Activated T-helper 1 cell treated with Interleukin-2 at 50 U/mL for 16 hours (primary cell): ENCODE measurements around the gene ADCY2.

Source experiments
- DNase-seq: peaks from one replicate; pipeline ENCODE4 v3.0.0-alpha.2; 2020; ENCODE audit warnings: low read depth

Gene ADCY2

DNA sequence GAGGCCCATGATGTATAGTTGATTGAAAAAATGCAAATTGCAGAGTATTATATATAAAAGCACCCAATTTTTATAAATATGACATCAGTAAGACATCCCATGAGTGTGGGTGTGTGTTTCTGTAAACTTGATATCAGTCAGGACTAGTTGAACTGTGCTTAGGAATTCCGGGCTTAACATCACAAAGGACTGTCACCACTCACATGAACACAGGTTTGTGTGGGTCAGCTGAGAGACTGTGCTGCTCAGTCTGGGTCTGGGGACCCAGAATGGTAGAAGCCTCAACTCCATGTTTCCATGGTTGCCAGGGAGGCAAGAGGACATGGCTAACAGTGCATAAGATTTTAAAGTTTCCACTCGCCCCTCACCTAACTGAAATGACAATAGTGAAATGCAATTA lies 120.3 kb downstream of the ADCY2 start:
- DNase-seq = no peak

DNA sequence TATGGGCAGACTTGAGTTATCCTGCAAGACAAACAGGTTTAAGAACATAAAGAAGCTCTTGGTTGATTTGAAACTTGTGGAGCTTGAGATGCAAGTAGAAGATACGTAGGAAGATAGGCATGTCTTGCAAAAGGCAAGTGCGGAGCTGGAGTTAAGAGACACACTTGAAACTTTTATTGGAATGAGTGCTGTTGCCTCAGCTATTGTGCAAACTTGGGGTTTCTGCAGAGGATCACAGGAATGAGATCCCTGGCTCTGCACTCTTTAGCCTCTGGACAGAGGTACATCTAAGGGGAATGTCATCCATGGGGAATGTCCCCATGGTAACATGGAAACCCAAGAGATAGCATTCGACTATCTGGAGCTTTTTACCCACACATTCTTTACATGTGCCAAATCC lies 121.1 kb downstream of the ADCY2 start:
- no peak for DNase-seq

DNA sequence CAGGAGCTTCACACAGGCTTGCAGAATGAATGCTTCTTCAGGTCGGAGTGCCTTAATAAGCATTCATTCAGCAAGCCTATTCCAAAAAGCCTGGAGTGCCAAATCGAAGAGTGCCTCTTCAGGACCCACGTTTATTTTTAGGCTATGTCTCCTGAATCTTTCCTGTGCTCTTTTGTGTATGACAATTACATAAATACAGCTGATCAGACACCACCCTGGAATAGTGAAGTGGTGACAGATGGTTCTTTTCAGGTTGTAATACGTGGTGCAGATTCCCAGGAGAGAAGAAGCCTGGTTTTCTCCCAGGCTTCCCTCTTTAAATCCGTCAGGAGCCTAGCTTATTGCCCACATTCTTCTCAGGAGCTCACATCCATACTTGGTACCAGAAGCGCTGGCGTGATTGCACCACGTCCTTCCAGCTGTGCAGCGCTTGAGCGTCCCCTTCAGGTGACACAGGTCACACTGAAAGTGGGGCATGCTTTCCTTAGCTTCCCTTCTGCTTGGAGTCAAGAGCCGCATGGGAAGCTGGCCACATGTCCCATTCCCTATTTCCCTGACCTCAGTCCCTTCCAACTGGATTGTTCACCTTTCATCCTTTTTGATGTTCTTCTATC lies 123.1 kb downstream of the ADCY2 start:
- no peak for DNase-seq

DNA sequence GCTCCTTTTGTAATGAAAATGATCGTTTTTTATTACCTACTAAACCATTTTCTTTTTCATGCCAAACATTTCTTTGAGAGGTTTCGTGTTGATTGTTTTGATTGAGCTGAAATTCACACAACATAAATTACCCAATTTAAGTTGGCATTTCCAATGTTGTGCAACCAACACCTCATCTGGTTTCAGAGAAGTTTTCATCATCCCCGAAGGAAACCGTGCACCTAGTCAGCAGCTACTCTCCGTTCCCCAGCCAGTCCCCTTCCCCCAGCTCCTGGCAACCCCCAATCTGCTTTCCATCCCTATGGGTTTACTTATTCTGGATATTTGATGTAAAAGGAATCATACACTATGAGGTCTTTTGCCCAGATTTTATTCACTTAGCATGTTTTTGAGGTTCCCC lies 123.6 kb downstream of the ADCY2 start:
- DNase-seq = no peak

DNA sequence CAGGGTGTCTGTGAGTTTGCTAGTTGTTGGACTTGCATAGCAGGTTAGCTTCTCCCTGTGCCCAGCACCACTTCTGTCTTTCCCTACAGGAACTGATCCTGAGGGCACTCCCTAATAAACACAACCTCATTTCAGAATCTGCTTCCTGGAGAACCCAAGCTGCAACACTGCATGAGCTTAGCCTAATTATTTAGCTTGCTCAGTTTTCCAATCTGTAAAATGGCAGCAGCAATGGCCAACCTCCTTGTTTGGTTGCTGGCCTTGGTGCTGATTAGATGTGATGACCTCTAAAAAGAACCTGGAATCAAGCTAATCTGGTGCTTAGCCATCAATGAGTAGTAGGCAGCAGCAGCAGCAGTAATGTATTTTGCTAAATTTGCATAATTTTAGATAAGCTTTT lies 133.9 kb downstream of the ADCY2 start:
- no peak for DNase-seq

DNA sequence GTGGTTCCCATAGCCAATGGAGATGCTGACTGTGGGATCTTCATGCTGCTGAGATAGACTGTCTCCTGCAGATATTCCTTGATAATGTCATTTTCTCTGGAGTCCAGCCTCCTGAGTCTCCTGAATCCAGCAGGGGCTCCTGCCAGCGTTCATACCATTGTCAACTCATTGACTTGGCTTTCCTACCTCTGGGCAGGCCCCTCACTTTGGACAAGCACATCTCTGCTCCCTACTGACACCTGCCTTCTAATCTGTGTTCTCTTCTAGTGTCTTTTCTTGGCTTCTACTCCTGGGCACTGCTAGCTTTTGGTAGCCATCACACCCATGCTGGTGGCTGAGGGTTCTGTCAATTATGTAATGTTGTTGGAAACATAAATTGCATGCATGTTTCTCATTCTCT lies 138.0 kb downstream of the ADCY2 start:
- DNase-seq = no peak

DNA sequence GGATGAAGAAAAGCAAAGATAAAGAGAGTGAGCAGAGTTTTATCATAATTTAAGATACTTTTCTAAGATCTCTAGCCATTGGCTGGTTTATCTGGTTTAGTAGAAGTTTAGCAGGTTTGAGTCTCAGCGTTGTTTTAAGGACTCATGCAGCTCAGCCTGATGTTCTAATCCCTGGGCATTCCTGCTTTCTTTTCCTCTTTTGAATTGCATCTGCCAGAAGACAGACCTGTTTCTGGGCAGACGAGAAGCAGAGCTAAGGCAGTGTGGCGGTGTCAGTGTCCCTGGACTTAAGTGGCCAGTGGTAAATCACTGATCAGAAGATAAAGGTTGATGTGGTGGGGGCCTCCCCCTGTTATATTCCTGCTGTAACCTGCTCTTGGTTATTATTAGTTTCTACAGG lies 138.6 kb downstream of the ADCY2 start:
- DNase-seq = no peak

DNA sequence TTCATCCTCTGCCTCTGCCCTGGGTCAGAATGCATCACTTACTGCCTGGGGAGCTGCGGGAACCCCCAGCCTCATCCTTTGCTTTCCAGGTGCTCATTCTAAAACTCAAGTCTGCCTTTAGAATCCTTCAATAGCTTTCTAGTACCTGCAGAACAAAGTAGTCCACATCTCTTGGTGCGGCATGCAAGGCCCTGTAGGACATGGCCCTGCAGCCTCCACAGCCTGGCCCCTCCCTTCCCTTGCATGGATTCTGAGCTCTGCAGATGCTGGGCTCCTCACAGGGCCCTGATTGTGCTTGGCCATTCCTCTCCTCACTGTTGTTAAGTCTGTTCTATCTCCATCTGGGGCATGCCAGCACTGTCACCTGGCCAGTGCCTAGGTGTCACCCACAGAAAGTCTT lies 141.6 kb downstream of the ADCY2 start:
- no peak for DNase-seq

DNA sequence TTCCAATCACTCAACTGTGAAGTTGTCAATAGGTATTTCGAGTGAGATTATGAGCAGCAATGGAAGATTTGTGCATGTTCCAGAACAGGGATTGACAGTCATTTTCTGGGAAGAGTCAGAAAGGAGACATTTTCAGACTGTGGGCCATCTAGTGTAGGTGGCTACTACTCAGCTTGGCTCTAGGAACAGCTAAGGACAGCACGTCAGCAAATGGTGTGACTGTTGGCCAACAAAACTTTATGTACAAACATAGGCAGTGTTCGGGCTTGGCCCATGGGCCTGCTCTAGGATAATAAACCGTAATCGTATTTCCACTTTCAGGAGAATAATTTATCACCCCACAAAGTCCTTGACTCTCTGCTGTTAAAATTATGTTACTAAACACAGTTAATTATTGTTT lies 143.6 kb downstream of the ADCY2 start:
- no peak for DNase-seq

DNA sequence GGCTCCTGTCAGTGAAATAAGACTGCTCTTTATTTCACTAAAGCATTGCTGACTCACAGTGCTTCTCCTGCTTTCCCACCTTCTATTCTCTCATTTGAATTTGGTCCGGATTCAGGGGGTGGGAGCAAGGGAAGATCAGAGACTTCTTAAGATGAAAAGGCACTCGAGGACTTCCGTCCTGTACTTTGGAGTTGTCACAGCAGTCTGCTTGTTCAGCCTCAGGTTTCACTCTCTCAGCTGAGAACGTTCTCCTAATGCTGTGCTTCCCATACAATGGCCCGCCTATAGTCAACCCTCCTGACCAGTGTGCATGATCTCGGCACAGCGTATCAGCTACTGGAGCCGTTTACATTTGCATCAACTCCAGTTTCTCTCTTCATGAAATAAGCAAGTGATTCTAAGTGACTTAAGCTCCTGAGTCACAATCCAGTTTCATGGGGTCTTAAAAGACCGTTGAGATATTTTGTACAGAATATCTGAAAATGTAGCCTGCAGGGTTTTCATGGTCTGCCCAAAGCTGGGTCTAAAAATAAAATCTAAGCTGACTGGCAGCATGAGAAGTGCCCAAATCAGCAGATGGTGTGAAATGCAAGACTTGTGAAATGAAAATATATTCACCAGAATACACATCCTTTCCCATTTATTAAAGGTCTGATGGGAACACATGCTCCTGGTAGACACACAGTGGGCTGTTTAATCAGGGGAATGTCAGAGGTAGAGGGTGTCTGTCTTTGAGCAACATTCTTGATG lies 145.0 kb downstream of the ADCY2 start:
- no peak for DNase-seq

DNA sequence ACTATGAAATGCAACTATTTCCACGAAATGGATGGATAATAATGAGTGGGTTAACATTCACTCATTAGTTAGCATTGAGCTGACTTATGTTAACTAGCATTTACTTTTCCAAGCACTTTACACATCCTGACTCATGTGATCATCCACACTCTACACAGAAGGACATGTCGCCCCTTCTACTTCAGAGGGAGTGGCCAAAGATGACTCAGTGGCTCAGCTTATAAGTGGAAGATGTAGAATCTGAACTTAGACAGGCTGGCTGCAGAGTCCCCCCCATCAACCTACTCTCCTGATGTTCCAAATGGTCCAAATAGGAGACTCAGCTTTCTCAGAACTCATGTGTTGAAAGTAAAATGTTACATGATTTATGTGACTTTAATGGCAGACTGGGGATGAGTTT lies 146.0 kb downstream of the ADCY2 start:
- no peak for DNase-seq

DNA sequence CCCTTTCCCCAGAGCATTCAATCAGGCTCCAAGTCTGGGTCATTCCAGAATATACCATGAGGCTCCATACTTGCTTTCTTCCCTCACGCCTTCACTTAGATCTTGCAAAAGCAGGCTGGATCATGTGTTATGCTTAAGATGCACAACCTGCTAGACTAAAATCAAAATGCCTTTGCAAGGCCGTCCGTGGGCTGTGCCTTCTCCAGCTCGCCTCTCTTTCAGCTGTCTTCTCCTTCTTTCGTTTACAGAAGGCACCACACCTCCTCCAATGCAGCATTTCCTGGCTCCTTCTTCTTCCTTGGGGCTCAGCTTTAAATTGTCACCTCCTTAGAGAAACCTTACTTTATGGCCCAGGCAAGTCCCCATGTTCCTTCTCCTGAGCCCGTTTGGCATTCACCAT lies 150.6 kb downstream of the ADCY2 start:
- no peak for DNase-seq

DNA sequence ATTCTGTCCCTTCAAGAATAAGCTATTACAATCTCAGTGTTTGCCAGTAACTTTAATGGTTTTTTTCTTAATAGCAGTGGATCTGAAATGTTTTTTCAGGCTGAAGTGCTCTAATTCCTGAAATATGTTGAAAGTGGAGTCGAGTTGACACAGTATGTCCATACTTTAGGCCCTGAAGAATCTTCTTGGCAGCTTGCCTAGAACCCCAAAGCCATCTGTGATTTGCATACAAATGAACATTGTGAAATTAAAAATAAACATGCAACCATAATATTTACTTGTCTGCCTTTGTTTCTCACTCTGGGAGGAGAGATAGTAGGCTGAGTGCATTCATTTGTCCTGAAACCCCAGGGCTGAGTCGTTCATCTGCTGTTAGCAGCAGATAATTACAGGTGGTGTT lies 152.7 kb downstream of the ADCY2 start:
- DNase-seq = no peak

DNA sequence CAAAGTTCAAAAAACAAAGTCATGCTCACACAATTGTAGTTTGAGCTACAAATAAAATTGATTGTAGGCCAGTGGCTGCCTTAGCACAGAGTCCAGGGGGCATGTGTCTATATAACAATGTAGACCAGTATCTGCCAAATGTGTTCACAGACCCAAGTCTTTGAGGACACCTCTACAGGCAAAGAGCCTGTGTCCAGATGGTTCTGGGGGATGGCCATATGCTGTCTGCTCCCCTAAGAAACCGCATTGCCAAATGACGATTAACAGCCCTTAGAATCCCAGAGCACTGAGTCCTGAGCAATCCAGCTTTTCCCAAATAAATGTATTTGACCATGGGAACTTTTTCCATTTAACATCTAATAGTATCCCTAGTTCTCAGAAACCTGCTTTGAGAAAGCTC lies 169.6 kb downstream of the ADCY2 start:
- no peak for DNase-seq

DNA sequence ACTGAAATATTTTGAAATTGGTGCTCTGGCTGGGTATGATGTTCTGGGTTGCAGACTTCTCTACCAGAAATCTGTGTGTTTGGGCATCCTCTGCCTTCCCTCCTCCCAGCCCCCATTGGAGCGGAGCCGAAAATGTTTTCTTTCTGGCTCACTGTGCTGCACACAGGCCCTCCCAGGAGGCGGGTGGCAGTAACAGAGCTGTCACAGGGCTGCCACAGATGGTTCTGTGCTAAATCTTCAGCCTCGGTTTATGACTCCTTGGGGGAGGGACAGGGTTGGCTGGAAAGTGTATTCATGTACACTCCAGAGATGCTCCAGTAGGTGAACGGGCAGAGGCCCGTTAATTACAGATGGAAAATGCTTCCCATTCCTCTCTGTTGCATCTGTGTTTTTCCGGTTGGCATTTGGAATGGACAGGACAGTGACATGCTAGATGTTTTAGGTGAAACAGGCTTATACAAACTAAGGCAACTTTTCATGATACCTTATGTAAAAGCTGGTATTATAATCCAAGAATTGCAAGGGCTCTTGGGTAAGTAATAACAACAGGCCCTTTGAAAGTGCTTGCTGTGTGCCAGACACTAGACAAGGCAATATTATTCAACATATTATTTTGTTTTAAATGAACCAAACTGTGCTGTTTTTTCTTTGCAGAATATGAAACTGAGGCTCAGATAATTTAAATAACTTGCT lies 180.2 kb downstream of the ADCY2 start:
- DNase-seq = no peak

DNA sequence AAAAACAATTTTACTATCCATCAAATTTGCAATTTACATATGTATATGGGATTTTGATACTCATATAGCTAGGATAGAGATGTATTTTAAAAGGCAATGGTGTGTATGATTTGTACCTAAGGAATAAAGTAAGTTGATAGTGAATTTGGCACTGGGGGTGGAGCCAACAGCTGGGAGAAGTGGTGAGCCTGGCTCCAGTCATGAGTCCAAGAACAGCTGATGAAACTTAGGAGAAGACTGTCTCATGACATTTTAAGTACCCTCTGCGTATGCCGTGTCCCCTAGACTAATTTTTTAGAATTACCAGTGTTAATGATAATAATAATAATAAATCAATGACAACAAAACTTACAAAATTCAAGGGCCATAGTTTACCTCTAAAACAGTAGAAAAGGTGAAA lies 181.4 kb downstream of the ADCY2 start:
- no peak for DNase-seq

DNA sequence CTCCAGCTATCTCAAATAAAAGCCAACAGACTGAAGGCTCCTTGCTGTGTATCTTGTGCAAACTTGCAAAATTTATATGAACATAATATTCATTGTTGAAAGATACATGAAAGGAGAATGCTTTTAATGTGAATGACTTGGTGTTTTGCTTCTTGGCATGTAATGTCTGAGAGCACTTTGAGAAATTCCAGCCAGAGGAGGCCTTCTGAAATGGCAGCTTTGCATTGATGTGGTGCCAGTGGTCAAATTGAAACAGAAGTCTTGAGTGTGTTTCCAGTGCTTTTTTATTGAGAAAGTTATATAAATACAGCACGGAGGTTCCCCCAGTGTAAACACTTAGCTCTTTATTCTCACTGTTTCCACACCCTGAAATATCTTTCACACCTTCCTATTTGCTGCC lies 182.1 kb downstream of the ADCY2 start:
- no peak for DNase-seq

DNA sequence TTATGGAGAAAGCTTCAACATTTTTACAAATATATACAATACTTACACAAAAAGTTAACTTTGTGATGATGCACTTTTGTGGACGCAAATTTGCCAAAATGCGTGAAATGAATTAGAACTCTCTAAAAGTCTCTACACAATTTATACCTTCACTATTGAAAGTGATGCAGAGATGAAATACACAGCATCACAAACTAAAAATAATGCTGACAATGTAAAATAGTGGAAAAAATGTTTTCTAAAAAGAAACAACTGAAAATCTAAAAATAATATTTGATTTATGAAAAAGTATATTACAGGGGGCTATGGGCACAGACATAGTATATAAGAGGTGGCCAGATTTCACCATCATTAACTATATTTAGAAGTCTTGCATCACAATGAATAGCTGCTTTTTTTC lies 188.8 kb downstream of the ADCY2 start:
- DNase-seq = no peak

DNA sequence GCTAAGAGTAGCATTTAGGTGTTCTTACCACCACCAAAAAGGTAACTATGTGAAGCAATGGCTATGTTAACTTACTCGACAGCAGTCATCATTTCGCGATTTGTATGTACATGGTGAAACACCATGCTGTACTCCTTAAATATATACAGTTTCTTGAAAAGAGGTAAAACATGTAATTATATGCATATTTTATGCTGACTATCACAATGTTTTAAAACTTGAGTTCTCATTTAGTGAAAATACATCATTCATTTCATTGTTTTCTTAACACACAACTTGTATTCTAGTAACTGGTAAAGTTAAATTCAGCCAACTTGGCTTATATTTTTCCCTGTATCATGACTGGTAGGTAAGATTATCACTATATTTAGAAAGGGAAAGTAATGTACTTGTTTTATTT lies 189.9 kb downstream of the ADCY2 start:
- no peak for DNase-seq

DNA sequence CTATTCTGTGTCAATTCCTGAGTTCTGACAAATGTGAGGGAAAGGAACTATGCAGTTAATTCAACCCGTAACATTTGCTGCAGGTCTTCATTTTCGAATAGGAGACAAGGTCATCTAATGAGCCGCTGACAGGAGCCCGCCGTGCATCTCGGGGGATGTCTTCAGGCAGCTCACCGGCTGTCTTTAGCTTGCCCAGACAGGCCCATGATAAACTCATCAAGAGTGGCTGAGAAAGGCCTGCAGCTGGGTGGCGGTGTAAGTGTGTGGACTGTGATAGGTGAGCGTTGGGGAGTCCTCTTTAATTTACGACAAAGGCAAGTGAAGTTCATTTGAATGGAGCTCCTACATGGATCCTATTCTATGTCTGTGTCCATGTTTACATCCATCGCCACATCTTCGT lies 190.5 kb downstream of the ADCY2 start:
- DNase-seq = no peak

DNA sequence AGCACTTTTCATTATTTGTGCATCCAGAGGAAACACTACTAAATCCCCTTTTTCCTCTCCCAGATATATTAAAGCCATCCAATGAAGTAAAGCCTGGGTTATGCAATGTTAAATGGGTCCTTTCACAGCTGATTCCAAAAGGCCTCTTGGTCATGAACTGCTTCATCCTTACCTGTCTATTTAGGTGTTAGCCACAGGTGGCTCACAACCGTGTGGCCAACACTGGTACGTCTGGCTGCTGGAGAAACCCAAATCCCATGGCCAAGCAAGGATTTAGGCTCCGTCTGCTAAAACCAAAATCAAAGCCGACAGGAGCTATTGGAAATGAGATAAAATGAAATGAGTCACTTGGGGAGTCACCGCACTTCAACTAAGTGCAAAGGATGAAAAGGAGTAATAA lies 193.9 kb downstream of the ADCY2 start:
- no peak for DNase-seq

DNA sequence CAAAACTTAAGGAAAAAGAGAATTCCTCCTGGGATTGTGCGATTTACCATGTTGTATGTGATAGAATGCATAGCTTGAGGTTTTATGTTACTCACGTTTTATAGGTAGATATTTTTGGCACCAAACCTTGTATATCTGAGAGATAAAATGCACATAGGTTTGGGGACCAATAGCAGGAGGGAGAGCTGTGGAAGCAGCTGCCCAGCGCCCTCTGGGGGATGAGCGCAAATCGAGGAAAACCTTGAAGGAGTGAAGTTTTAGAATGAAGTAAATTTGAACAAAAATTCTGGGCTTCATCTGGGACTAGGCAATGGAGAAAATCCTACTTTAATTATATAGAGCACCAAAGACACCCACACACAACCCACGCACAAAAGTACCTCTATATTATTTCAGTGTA lies 197.0 kb downstream of the ADCY2 start:
- no peak for DNase-seq

DNA sequence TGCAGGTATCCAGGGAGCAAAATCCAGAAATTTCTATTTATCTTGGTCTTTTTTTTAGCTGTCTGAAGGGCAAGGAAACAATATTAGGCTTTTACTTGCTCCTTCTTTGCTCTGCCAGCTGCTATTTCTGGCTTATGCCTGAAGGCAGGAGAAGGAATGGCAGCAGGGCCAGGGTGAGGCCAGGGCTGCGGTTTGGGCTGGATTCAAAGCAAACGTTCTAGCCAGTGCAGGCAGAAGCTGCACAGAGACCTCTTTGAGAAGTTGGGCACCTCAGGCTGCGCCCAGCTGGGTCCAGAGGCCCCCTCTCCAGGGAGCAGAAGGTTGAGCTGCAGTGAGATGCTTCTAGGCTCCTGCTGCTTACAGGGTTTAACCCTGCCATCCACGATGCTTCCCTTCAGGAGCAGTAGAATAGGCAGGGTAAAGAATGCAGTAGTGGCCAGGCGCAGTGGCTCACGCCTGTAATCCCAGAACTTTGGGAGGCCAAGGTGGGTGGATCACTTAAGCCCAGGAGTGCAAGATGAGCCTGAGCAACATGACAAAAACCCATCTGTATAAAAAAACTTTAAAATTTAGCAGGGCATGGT lies 201.2 kb downstream of the ADCY2 start:
- no peak for DNase-seq
